HL-60 (cell line): ENCODE results near the gene MAP2K6.

Experiments
- GABPA ChIP-seq: IDR thresholded peaks from 2 replicates; pipeline ENCODE4 v1.6.1; 2012; ENCODE audit warnings: low read depth
- POLR2AphosphoS5 ChIP-seq: IDR thresholded peaks from 2 replicates; pipeline ENCODE4 v1.6.1; 2012; ENCODE audit warnings: low read depth
- REST ChIP-seq: IDR thresholded peaks from 2 replicates; pipeline ENCODE4 v1.6.1; 2012; ENCODE audit warnings: low read depth; ENCODE audit not compliant: insufficient replicate concordance
- SPI1 ChIP-seq: IDR thresholded peaks from 2 replicates; pipeline ENCODE4 v1.6.1; 2012; ENCODE audit warnings: low read depth, mild to moderate bottlenecking, borderline replicate concordance
- TF ChIP-seq, protein P1 (sequence below): IDR thresholded peaks from one replicate; pipeline ENCODE4 v1.5.1; 2011; ENCODE audit warnings: low read length, control low read depth, inconsistent platforms; ENCODE audit not compliant: insufficient read depth

DNA sequence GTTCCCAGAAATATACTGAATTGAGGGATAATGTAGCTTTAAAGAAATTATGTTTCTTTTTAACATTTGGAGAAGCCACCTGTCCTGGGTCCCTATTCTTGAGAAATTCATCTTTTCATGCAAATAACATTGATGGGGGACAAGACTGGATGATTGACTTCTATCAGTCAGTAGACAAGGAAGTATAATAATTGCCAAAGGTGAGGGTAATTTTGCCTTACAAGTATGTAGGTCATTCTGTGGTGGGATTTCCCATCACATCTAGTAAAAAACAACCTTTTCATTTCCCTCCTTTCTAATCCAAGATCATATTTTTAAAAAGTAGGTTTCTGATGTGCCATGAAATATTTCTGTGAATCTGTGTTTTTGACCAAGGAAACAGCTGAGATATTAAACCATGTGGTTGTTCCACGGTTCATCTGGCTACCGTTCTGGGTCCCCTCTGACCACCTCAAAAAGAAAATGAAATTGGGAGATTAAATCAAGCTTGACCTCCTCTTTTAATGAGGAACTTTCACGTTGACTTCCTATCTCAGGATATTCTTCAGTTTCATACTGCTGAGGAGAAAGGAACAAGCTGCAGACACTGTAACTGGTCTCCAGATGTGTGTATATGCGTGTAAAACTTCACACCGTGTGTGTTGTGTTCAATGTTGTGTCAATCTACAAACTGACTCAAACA is 138.6 kb downstream of the MAP2K6 start:
- TF ChIP-seq, protein P1, sequence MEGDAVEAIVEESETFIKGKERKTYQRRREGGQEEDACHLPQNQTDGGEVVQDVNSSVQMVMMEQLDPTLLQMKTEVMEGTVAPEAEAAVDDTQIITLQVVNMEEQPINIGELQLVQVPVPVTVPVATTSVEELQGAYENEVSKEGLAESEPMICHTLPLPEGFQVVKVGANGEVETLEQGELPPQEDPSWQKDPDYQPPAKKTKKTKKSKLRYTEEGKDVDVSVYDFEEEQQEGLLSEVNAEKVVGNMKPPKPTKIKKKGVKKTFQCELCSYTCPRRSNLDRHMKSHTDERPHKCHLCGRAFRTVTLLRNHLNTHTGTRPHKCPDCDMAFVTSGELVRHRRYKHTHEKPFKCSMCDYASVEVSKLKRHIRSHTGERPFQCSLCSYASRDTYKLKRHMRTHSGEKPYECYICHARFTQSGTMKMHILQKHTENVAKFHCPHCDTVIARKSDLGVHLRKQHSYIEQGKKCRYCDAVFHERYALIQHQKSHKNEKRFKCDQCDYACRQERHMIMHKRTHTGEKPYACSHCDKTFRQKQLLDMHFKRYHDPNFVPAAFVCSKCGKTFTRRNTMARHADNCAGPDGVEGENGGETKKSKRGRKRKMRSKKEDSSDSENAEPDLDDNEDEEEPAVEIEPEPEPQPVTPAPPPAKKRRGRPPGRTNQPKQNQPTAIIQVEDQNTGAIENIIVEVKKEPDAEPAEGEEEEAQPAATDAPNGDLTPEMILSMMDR, result no peak
- no peak for TF ChIP-seq POLR2AphosphoS5
- no peak for TF ChIP-seq REST
- no peak for TF ChIP-seq SPI1
- no peak for TF ChIP-seq GABPA
